Breast epithelium (tissue), 3 donors: ENCODE results near the gene ADARB2.

Experiments
- POLR2AphosphoS5 ChIP-seq, 3 donors: sonication (generic); formaldehyde crosslinking; IDR thresholded peaks; one replicate each; pipeline ENCODE4 v1.6.1; 2017; ENCODE audit warnings: antibody characterized with exemption in 3 of 3
- TF ChIP-seq, protein P1 (sequence below), 3 donors: fragments of 450-650 bp; IDR thresholded peaks; one replicate each; pipeline ENCODE4 v1.5.1; 2016 to 2017; ENCODE audit warnings: antibody characterized with exemption in 3 of 3, mild to moderate bottlenecking in 3 of 3, moderate library complexity in 3 of 3

DNA sequence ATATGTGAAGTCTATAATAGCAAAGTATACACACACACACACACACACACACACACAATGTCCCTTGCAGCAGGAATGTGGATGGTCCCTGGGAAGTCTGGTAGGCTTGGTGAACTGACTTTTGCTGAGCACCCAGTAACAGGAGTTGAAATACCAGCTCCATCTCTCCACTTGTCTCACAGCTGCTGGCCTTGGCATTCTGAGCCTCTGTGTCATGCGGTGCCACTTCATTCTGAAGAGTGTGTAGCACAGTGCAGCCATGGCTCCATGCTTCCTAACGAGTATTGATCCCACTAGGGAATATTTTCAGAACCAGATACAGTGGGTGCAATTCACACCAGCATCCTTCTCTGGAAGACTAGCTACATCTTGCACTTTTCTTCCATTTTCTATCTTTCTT, 192.4 kb downstream of the ADARB2 start:
- TF ChIP-seq, protein P1, sequence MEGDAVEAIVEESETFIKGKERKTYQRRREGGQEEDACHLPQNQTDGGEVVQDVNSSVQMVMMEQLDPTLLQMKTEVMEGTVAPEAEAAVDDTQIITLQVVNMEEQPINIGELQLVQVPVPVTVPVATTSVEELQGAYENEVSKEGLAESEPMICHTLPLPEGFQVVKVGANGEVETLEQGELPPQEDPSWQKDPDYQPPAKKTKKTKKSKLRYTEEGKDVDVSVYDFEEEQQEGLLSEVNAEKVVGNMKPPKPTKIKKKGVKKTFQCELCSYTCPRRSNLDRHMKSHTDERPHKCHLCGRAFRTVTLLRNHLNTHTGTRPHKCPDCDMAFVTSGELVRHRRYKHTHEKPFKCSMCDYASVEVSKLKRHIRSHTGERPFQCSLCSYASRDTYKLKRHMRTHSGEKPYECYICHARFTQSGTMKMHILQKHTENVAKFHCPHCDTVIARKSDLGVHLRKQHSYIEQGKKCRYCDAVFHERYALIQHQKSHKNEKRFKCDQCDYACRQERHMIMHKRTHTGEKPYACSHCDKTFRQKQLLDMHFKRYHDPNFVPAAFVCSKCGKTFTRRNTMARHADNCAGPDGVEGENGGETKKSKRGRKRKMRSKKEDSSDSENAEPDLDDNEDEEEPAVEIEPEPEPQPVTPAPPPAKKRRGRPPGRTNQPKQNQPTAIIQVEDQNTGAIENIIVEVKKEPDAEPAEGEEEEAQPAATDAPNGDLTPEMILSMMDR (IDR thresholded peaks at IDR 0.05): no peak
- TF ChIP-seq POLR2AphosphoS5 (IDR thresholded peaks at IDR 0.05): no peak
